NB4 (cell line): Measurements from ENCODE around the gene ARSB.

Experiments used
- DNase-seq: peaks from one replicate; pipeline ENCODE4 v3.0.0; 2010; ENCODE audit warnings: low read depth
- H3K4me3 ChIP-seq: one replicate; pipeline ENCODE4 v1.5.1; 2011; ENCODE audit warnings: mild to moderate bottlenecking, low read depth, low read length, moderate library complexity
- MYC ChIP-seq: IDR thresholded peaks from 2 replicates; pipeline ENCODE4 v1.6.1; 2011; ENCODE audit warnings: low read depth, low read length
- POLR2A ChIP-seq: IDR thresholded peaks from 2 replicates; pipeline ENCODE4 v1.6.1; 2011; ENCODE audit warnings: mild to moderate bottlenecking; ENCODE audit not compliant: insufficient read length; ENCODE audit errors: extremely low read depth
- TF ChIP-seq, protein P1 (sequence below): IDR thresholded peaks from 2 replicates; pipeline ENCODE4 v1.6.1; 2011; ENCODE audit warnings: low read depth, low read length
- TF ChIP-seq, protein P2 (sequence below): IDR thresholded peaks from one replicate; pipeline ENCODE4 v1.5.1; 2012; ENCODE audit warnings: low read depth, low read length

ARSB gene

DNA sequence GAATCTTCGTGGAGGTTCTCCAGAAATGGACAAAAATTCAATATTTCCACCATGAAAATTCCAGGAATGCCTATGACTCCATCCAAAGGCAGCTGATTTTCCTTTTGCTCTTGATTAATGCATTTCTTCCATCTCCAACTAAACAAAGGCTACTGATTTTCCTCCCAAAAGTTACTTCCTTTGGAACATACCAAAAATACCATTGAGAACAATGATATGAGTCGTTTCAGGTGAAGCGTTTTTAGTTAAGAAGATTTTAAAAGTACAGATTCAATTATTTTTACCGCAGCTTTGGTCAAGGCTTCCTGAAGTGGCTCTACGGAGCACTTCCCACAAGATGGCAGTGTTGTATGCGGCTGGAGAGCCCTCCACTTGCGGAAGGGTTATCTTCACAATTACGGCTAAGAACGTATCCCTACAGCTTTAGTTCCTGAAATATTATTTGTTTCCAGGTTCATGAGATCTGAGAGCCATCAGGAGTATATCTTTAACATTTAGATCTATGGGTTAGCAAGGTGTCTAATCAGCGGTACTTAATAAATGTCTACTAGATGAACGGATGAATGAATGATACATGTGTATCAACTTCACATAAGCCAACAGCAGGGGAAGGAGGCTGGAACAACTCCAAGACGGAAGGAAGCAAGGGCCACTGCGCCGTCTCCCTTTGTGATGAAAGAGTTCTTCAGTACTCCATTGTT is 35.9 kb upstream of the ARSB start:
- TF ChIP-seq, protein P1, sequence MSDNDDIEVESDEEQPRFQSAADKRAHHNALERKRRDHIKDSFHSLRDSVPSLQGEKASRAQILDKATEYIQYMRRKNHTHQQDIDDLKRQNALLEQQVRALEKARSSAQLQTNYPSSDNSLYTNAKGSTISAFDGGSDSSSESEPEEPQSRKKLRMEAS: no peak
- TF ChIP-seq, protein P2, sequence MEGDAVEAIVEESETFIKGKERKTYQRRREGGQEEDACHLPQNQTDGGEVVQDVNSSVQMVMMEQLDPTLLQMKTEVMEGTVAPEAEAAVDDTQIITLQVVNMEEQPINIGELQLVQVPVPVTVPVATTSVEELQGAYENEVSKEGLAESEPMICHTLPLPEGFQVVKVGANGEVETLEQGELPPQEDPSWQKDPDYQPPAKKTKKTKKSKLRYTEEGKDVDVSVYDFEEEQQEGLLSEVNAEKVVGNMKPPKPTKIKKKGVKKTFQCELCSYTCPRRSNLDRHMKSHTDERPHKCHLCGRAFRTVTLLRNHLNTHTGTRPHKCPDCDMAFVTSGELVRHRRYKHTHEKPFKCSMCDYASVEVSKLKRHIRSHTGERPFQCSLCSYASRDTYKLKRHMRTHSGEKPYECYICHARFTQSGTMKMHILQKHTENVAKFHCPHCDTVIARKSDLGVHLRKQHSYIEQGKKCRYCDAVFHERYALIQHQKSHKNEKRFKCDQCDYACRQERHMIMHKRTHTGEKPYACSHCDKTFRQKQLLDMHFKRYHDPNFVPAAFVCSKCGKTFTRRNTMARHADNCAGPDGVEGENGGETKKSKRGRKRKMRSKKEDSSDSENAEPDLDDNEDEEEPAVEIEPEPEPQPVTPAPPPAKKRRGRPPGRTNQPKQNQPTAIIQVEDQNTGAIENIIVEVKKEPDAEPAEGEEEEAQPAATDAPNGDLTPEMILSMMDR: peak; percentile 87
- TF ChIP-seq MYC: no peak
- DNase-seq: peak; percentile 78

DNA sequence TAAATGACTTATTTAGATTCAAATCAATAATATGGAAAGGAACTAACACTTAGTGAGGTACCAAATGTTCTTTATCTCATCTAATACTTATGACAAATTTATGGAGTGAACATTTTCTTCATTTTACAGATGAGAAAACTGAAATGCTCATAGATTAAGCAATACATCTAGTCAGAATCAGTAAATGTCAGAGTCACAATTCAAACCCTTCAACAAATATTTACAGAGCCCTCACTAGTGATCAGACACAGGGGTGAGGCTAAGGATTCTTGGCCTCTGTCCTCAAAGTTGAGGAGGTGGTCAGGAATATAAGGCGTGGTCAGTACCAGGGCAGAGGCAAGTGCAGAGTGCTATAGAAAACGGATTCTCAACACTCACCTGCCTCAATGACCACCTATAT is 29.5 kb upstream of the ARSB start:
- TF ChIP-seq, protein P2: no peak
- TF ChIP-seq, protein P1: no peak
- TF ChIP-seq POLR2A (no peak), MYC (no peak)
- H3K4me3 ChIP-seq: no peak overlapping the region
- no peak for DNase-seq

More for the DNA sequence above, 35.9 kb upstream of the ARSB start:
- H3K4me3 ChIP-seq: no peak overlapping the region

DNA sequence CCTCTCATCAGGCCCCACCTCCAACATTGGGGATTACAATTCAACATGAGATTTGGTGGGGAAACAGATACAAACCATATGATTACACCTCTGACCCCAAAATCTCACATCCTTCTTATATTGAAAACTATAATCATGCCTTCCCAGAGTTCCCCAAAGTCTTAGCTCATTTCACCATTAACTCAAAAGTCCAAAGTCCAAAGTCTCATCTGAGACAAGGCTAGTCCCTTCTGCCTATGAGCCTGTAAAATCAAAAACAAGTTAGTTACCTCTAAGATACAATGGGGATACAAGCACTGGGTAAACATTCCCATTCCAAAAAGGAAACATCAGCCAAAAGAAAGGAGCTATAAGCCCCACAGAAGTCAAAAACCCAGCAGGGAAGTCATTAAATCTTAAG is 26.8 kb upstream of the ARSB start:
- no peak for DNase-seq
- TF ChIP-seq, protein P1: no peak
- TF ChIP-seq, protein P2: no peak
- TF ChIP-seq POLR2A (no peak), MYC (no peak)

DNA sequence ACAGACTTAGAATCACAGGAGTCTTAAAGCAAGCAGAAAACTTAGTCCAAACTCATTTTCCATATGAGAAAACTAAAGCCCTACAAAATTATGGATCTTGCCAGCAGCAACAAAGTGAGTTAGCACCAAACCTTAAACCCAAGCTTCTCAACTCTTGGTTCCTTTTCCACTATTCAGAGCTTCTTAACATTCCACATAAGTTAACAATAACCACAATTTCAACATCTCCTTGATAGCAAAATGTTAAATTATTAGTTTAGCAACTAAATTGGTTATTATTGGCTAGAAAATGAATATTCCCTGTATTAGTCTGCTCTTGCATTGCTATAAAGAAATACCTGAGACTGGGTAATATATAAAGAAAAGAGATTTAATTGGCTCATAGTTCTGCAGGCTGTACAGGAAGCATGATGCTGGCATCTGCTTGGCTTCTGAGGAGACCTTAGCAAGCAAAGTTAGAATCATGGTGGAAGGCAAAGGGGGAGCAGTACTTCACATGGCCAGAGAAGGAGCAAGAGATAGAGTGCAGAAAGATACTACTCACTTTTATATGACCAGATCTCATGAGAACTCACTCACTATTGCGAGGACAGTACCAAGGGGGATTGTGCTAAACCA is 26.2 kb upstream of the ARSB start:
- no peak overlapping the region for H3K4me3 ChIP-seq
- TF ChIP-seq, protein P2: no peak
- TF ChIP-seq, protein P1: no peak
- TF ChIP-seq POLR2A: no peak
- no peak for TF ChIP-seq MYC
- DNase-seq: peak; percentile 10

More for the DNA sequence above, 26.8 kb upstream of the ARSB start:
- no peak overlapping the region for H3K4me3 ChIP-seq

DNA sequence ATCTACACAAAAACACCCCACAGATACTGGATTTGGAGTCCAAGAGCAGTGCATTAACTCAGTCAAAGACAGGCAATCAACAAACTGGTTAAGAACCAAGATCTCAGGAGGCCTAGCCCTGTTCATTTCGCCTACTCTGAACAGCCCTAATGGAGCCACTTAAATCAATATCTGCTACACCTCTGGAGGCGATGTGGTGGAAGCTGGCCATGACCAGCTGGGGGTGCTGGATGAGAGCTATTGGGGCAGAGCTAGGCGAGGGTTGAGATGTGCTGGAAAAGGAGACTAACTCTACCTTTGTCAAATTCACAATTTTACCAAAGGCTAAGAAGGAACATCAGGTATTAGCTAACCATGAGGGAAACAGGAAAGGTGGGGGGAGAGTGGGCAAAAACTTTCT is 23.3 kb upstream of the ARSB start:
- no peak overlapping the region for H3K4me3 ChIP-seq
- TF ChIP-seq POLR2A (no peak), MYC (no peak)
- TF ChIP-seq, protein P1: no peak
- TF ChIP-seq, protein P2: no peak
- DNase-seq: no peak
